Lower leg skin (tissue), 4 donors: ENCODE data around the gene BABAM1. TPM values are rescaled to one million over a fixed set of nuclear protein-coding genes. Genes with fewer than 3 reads are reported as not detected.

Experiments used
- DNase-seq, 2 donors: peaks; one replicate each; pipeline ENCODE4 v3.0.0-alpha.2; 2019; ENCODE audit warnings: low spot score in 2 of 2
- H3K4me3 ChIP-seq: fragments of 200-600 bp; sonication (generic); 2 replicates; pipeline ENCODE4 v1.5.1; 2017; ENCODE audit warnings: mild to moderate bottlenecking, low read depth; ENCODE audit not compliant: poor library complexity, severe bottlenecking
- POLR2A ChIP-seq, 2 donors: fragments of 450-650 bp; IDR thresholded peaks; one replicate each; pipeline ENCODE4 v1.6.1; 2016 to 2017; ENCODE audit warnings: antibody characterized with exemption in 2 of 2, mild to moderate bottlenecking in 1 of 2, moderate library complexity in 1 of 2
- WGBS, 2 donors: methylation state at CpG; one replicate each; pipeline ENCODE4 v1.1.5; 2018; 5-methylcytosine and 5-hydroxymethylcytosine counted together
- intact Hi-C: fragments of 100-400 bp; cut with DNase I; formaldehyde crosslinking; loops from one replicate; pipeline ENCODE4 v1.15.0; 2023; ENCODE audit warnings: low total_unique reads
- total RNA-seq, 4 donors: library from RNA; depleted of rRNA; stranded (reverse); fragments of >200 nt; gene quantifications; one replicate each; pipeline ENCODE4 v1.1.0, GENCODE V29; 2016
- TF ChIP-seq, protein P1 (sequence below), 3 donors: fragments of 450-650 bp; IDR thresholded peaks; one replicate each; pipeline ENCODE4 v1.5.1; 2016; ENCODE audit warnings: antibody characterized with exemption in 3 of 3, mild to moderate bottlenecking in 3 of 3, moderate library complexity in 2 of 3

BABAM1 gene
- total RNA-seq, 4 donors from 2014 or later = 48.3 to 61.2 (median 59.6) TPM

DNA sequence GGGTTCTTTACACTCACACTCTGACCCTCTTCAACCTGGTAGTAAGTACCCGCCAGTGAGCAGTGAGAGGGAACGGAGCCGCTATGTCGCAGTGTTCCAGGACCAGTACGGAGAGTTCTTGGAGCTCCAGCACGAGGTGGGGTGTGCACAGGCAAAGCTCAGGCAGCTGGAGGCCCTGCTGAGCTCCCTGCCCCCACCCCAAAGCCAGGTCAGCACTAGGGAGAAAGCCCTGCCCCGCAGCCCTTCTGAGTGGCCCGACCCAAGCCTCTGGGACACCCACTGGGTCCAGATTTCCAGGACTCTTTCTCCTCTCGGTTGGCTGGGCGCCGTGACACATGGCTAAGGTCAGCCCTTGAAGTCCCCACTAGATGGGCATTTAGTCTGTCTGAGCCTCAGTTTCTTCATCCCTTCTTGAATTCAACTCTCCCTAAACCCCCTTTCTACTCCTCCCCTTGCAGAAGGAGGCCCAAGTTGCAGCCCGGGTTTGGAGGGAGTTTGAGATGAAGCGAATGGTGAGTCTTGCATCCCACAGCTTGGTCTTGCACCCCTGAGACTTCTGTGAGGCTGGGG, 39.4 kb upstream of the BABAM1 start:
- intact Hi-C loops = no loop called here
- 79 to 83% methylated on average over 13 of the region's 13 CpGs for WGBS, 2 donors
- no peak for DNase-seq

DNA sequence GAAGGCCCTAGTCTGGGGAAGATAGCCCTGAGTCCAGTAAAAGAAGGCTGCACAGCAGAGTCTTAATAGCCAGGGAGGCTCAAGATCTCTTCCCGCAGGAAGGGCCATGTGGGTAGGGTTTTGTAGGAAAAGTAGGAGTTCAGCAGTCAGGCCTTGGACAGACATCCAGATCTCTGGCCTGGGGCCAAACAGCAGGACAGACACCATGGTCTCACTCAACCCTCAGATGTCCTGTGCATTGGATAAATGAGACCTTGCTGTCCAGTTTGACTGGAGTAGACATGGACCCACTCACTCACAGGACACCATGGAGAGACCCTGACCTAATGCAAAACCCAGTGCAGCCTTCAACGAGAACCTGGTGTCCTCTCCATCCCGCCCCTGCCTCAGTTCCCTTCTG, 37.4 kb upstream of the BABAM1 start:
- TF ChIP-seq, protein P1, sequence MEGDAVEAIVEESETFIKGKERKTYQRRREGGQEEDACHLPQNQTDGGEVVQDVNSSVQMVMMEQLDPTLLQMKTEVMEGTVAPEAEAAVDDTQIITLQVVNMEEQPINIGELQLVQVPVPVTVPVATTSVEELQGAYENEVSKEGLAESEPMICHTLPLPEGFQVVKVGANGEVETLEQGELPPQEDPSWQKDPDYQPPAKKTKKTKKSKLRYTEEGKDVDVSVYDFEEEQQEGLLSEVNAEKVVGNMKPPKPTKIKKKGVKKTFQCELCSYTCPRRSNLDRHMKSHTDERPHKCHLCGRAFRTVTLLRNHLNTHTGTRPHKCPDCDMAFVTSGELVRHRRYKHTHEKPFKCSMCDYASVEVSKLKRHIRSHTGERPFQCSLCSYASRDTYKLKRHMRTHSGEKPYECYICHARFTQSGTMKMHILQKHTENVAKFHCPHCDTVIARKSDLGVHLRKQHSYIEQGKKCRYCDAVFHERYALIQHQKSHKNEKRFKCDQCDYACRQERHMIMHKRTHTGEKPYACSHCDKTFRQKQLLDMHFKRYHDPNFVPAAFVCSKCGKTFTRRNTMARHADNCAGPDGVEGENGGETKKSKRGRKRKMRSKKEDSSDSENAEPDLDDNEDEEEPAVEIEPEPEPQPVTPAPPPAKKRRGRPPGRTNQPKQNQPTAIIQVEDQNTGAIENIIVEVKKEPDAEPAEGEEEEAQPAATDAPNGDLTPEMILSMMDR (IDR thresholded peaks at IDR 0.05) = no peak
- no peak for TF ChIP-seq POLR2A (IDR thresholded peaks at IDR 0.05)
- H3K4me3 ChIP-seq = no peak overlapping the region
- 96 to 100% methylated on average over 3 of the region's 3 CpGs for WGBS, 2 donors
- peak in 1 of 2 donors; percentile 82 for DNase-seq
- intact Hi-C loops = no loop called here

More for the DNA sequence above, 39.4 kb upstream of the BABAM1 start:
- TF ChIP-seq POLR2A (IDR thresholded peaks at IDR 0.05) = no peak
- no peak overlapping the region for H3K4me3 ChIP-seq

DNA sequence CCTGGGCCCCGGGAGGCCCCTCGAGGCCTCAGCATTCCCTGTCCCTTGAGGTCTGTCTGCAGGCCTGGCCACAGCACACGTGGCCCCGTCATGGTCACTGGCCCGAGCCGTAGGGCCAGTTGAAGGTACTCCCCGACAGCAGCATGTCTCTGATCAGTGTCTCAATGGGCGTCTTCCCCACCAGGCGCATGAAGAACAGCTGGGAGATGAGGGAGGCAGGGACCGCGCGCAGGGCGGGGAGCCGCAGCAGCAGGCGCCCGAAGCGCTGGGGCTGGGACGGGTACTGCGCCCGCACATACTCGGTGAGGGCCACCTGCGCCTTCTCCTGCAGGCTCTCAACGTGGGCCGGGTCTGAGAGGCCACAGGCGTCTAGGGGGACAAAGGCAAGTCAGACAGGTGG, 35.0 kb upstream of the BABAM1 start:
- 89 to 94% methylated on average over 25 of the region's 25 CpGs for WGBS, 2 donors
- no peak for TF ChIP-seq POLR2A (IDR thresholded peaks at IDR 0.05)
- TF ChIP-seq, protein P1 (IDR thresholded peaks at IDR 0.05) = no peak
- no peak overlapping the region for H3K4me3 ChIP-seq
- intact Hi-C loops = no loop called here
- no peak for DNase-seq

DNA sequence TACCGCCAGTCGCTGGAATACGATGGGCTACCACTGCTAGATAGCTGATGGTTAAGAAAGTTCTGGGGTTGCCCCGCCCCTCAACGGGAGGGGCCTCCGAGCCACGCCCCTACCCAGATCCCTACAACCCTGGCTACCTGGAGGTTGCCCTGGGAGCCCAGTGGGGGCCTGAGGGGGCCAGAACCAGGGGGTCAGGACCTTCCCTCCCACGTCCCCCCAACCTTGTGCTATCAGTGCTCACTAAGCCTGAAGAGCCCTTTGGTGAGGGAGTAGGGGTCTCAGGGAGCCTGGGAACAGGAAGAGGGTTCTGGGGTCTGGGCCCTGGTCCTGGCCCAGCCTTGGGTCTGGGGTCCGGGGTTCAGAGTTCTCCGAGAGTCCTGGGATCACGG, 32.3 kb upstream of the BABAM1 start:
- DNase-seq = no peak
- intact Hi-C loops = no loop called here
- H3K4me3 ChIP-seq = no peak overlapping the region
- WGBS, 2 donors = 23 to 35% methylated on average over 10 to 11 of the region's 11 CpGs
- TF ChIP-seq, protein P1 (IDR thresholded peaks at IDR 0.05) = no peak
- no peak for TF ChIP-seq POLR2A (IDR thresholded peaks at IDR 0.05)

DNA sequence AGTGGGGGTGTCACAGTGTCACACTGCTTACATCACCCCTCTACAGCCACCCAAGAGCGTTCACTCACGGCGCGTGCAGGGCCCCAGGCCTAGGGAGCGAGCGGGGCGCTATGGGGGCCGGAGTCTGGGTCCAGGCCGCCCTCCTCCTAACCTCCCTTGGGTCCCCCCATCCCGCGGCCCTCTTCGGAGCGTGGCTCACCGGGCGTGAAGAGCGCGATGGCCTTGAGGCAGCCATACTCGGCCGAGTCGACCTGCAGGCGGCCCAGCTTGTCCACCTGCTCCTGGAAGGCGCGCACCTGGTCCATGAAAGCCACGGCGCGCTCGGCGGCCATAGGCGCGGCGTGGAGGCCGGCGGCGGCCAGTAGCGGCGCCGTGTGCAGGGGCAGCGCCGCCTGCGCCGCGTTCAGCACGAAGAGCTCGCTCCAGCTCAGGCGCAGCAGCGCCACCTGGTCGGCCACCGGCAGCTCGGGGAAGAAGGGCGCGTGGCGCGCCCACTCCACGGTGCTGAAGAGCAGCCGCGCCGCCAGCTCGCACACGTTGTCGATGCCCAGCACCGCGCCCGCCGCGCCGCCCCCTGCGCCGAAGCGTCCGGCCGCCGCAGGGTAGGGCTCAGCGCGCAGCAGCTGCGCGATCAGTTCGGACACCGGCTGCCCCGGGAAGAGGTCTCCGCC, 31.8 kb upstream of the BABAM1 start:
- DNase-seq = no peak
- intact Hi-C loops = no loop called here
- H3K4me3 ChIP-seq = no peak overlapping the region
- 30 to 37% methylated on average over 7 to 18 of the region's 80 CpGs for WGBS, 2 donors
- TF ChIP-seq POLR2A (IDR thresholded peaks at IDR 0.05) = no peak
- TF ChIP-seq, protein P1 (IDR thresholded peaks at IDR 0.05) = no peak

DNA sequence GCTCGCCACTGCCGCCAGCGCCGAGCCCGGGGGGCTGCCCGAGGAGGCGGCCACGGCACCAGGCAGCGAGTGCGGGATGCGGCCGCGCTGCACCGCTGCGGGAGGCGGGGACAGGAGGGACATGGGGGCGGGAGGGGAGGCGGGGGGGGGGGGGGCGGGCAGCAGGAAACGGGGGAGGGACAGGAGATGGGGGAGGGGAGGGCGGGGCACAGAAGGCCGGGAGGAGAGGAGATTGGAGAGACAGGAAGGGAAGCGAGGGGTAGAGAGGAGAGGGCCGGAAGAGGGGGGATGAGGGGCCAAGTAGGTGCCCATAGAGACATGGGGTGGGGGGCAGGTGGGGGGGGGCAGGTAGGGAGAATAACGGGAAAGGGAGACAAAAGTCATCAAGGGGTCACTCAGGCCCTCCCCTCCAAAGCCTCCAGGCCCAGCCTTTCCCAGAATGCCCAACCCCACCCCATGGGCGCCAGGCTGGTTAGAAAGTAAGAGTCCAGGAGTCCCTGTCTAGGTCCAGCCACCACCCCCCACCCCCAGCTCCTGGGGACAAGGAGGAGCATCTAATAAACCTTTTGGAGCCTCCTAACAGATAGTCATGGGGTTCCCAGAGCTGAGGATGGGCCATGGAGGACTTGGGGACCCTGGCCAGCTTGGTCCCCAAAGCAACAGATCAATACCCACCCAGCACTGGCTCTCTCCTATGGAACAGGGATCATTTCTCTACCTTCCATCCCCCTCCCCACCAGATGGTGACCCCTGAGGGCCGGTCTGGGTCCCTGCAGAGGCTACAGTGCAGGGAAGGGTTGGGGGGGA, 31.1 kb upstream of the BABAM1 start:
- no peak overlapping the region for H3K4me3 ChIP-seq
- TF ChIP-seq, protein P1 (IDR thresholded peaks at IDR 0.05) = no peak
- TF ChIP-seq POLR2A (IDR thresholded peaks at IDR 0.05) = no peak
- no peak for DNase-seq
- 10 to 38% methylated on average over 4 to 8 of the region's 27 CpGs for WGBS, 2 donors
- intact Hi-C loops = no loop called here
